LoVo (cell line): ENCODE data around the gene NSG1.
"Not testable (repeated sequence)": the region's sequence is repeated elsewhere in the genome, so short reads cannot be mapped to it uniquely, and the experiment has no call there.

Experiments
- DNase-seq: peaks from one replicate; pipeline ENCODE4 v3.0.0-alpha.2; 2016; ENCODE audit warnings: low spot score

The NSG1 gene, protein sequence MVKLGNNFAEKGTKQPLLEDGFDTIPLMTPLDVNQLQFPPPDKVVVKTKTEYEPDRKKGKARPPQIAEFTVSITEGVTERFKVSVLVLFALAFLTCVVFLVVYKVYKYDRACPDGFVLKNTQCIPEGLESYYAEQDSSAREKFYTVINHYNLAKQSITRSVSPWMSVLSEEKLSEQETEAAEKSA

DNA sequence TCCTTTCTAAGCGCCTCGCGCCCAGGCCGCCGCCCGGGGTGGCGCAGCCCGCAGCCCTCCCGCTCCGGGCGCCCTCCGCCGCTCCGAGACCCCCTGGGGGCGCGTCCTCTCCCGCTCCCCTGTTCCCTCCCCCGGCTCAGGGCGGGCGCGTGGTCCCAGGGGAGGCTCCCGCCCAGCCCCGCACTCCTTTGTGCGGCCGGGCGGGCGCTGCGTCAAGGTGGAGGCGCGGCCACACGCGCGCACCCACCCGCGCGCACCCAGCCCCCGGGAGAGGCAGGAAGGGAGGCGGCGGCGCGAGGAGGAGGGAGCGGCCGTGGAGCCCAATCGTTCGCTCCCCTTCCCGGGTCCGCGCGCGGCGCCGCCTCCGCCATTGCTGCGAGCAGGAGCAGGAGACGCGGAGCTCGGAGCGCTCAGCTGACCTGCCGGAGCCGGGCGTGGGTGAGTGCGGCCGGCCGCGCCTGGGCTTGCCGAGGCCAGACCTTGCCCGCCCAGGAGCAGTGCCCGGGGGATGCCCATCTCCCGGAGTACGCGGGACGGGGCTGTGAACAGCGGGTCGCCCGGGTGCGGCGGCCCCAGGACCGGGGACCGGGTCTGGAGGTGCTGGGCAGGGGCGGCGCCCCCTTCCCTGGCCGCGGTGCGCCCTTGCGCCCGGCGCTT is at the start of gene NSG1:
Gene NSG1 (plus strand): TSS at position 367 of the 657 bp plus-strand sequence. CDS start 528 bp downstream, outside the sequence.
- DNase-seq = no peak

DNA sequence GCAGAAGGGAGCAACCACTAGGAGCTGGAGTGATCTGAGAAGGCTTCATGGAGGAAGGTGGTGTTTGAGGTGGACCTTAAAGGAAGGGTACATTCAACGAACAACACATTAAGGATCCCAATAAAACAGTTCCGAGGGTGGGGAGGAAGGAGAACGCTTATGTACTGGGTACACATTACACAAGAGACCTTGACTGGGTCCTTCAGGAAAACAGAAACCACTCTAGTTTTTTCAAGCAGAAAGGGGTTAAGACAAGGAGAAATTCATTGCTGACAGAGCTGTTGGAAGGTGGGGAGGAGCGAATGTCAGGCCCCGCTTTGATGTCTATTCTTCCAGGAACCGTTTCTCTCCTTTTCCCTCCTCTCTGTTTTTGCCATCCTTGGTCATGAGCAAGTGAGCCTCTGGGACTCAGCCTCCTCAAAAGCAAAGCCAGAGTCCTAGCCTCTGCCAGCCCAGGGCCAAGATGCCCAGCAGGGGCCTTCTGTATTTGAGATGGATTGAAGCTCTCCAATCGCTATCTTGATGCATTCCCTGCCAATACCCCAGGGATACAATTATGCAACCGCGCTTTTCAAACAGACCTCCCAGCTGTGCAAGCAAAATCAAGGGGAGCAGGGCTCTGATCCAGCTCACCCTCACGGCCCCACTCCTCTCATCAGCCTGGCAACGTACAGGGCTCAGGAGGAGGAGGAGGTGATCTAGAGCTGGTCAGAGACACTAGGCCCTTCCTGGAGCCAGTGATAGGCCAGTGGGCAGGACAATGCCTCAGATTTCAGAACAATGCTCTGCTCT is 48.5 kb upstream of the NSG1 start:
- no peak for DNase-seq

DNA sequence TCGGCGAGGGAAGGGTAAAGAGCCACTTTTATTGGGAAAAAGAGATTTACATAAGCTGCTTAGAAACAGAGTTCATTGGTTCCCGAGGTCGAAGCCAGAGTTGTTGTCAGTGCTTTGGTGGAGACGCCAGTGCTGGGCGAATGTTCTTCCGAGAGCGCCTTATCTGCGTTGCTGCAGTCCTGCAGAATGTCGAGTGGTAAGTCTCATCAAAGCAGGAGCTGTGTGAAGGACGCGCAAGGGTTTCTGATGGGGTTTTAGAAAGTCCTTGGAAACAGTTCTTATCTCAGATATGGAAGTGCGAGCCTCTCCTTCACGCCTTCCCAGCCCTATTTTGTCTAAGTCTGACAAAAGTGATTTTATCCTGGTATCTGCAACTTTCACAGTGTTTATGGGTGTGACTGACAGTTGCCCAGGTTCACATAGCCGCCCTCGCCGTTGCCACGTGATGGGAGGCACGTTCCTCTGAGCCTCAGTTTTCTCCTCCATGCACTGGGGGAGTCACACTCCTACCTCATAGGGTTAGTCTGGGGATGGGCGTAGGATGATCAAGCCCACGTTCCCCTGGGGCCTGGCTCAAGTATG is 47.3 kb upstream of the NSG1 start:
- no peak for DNase-seq

DNA sequence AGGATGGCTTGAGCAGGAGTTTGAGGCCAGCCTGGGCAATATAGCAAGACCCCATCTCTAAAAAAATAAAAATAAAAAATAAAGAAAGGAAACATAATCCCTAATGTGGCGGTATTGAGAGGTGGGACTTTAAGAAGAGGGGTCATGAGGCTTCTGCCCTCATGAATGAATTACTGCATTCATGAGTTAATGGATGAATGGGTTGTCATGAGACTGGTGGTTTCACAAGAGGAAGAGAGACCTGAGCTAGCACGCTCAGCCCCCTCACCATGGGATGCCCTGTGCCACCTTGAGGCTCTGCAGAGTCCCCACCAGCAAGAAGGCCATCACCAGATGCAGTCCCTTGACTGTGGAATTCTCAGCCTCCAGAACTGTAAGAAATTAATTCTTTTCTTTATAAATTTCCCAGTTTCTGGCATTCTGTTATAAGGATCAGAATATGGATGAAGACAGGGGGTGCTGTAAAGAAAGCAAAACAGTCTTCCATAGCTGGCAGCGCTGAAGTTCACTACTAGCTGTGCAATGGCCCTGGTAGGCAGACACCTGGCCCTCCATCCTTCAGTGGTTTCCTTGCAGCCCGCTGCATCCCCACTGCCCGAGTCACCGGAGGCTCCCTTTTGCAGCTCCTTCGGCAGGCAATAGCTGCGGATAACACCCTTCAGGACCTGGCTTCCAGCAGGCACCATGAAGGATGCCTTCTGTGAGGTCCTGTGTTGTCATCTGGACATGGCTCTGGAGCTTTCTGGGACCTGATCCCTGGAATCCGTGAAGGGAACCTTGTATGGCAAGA is 44.8 kb upstream of the NSG1 start:
- DNase-seq = no peak

DNA sequence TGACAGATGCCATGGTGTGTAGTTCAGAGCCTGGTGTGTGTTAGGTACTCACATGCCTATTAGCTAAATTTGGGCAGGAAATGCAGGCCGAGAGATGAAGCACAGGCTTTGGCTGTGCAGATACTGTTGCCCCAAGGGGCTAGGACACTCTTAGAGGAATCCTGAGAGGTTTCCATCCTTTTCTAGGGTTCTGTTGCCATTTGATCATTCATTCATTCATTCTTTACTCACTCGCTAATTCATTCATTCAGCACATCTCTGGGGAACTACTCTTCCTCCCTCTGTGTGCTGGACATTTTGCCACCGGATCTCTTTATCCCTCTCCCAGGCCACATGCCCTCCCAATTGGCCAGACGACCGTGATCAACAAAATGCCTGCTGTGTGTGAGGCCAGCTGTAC is 43.9 kb upstream of the NSG1 start:
- no peak for DNase-seq

DNA sequence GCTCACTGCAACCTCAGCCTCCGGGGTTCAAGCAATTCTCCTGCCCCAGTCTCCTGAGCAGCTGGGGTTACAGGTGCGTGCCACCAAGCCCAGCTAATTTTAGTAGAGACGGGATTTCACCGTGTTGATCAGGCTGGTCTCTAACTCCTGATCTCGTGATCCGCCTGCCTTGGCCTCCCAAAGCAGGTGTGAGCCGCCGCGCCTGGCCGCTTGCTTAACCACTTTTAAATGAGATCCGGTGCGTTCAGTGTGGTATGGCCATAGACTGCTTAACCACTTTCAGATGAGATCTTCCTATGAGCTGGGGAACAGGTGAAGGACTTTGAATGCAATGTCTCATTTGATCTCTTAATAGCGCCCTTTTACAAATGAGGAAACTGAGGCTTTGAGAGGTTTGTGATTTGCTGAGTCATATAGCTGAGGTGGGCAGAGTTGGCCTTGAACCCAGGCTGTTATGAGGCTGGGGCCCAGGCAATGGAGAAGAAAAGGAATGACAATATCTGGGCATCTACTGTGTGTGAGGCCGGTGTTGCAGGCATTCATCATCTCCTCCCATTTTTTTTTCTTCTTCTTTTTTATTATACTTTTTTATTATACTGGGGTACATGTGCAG is 41.9 kb upstream of the NSG1 start:
- no peak for DNase-seq

DNA sequence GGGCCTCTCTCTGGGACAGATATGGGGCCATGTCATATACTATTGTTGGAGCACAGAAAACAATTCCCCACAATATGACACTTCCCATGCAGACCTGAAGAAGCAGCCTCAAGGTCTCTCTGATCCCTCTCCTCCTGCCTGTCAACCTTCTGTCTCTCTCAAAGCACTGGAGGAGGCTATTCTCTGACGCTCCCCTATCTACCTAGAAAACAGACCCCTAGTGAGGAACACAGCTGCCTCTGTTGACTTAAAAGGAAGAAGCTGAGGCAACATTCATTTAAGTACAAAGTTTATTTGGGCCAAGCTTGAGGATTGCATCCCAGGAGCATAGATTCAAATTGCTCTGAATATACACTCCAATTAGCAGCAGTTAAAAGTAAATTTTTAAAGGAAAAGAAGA is 39.3 kb upstream of the NSG1 start:
- no peak for DNase-seq

DNA sequence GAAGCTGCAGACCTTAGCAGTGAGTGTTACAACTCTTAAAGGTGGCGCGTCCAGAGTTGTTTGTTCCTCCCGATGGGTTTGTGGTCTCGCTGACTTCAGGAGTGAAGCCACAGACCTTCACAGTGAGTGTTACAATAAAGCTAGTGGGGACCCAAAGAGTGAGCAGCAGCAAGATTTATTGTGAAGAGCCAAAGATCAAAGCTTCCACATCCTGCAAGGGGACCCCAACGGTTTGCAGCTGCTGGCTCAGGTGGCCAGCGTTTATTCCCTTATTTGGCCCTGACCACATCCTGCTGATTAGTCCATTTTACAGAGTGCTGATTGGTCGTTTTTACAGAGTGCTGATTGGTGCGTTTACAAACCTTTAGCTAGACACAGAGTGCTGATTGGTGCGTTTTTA is 38.3 kb upstream of the NSG1 start:
- not testable (repeated sequence) for DNase-seq

DNA sequence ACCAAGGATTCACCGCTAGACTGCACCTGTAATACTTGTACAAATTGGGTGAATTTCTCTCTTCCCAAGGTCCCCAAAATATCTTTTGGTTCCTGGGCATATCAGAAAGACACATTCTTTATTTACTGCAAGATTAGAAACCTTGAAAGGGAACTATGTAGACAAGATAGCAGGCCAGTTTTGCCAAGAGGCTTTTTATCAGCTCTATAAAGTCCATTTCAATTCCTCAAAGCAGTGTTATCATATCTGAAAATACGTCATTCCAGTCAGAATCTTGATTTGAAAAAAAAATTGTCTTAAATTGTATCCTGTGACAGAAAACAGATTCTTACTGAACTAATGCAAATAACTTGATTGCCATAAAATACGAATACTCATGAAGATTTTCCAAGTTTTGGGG is 37.0 kb upstream of the NSG1 start:
- DNase-seq = no peak

DNA sequence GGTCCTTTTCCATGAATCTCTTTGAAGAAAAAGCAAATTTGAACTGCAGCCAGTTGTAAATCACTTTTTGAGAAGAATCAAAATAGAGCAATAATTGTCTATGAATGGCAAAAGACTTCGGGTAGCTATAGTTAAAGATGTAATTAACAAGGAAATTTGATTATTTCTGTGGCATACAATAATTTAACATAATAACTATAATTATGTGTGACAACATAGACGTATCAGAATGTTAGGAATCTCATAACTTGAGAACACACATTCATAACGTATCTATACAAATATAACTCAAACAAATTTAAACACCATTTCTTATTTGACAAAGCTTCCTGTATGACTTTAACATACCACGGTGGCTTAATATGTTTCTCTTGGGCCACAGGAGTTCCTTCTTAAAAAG is 36.0 kb upstream of the NSG1 start:
- no peak for DNase-seq

DNA sequence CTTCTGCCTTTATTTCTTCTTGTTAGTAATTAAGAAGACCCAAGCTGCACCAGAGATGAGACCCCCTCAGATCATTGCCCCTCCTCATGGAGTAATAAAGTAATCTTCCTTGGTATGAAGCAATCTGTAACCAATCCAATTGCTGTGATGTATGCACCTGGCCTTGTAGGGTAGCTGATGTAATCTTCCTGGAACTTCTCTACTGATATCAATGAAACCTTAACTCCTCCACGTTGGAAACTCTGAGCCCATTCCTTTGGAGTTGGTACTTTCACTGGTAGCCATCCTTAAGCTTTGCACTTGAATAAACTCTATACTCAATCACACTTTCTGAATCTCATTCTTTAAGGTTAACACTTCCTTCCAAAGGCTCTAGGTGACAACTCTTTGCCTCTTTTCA is 31.6 kb upstream of the NSG1 start:
- no peak for DNase-seq

DNA sequence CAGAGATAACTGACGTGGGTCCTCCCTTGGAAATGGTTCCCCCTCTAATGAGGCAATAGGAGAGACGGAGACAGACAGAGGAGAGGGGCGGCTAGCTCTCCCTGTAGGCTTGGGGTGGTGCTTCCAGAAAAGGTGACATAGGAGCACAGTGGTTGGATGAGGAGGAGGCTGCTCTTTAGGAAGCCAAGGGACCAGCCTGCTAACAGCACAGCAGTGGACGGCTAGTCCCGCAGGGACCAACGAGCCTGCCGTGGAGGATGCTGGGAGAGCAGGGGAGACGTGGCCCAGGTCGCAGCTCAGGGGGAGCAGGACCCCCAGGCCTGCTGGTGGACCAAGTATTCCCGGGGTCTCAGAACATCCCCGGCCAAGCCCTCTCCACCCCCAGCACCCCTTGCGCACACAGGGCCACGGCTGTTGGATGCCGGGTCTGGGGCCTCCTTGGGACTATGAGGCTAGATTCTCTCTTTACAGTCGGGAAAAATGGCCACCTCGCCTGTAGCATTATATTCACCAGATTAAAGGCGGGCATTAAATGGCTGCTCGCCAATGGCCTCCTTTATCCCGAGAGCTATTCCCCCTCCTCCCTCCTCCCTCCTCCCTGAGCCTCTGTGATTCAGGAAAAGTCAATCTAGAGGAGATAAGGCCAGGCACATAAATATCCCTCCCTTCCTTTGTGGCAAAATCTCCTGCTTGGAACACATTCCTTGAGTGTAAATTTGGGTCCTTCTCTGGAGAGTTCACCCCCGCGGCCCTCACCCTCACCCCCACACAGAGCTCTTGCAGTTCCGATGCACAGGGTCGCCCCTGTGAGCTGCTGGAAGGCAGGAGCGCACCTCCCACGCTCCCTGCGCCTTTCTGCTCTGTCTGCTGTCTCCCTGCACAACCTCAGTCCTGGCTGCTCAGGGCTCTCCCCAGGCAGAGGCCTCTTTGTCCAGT is 30.5 kb upstream of the NSG1 start:
- DNase-seq = no peak

DNA sequence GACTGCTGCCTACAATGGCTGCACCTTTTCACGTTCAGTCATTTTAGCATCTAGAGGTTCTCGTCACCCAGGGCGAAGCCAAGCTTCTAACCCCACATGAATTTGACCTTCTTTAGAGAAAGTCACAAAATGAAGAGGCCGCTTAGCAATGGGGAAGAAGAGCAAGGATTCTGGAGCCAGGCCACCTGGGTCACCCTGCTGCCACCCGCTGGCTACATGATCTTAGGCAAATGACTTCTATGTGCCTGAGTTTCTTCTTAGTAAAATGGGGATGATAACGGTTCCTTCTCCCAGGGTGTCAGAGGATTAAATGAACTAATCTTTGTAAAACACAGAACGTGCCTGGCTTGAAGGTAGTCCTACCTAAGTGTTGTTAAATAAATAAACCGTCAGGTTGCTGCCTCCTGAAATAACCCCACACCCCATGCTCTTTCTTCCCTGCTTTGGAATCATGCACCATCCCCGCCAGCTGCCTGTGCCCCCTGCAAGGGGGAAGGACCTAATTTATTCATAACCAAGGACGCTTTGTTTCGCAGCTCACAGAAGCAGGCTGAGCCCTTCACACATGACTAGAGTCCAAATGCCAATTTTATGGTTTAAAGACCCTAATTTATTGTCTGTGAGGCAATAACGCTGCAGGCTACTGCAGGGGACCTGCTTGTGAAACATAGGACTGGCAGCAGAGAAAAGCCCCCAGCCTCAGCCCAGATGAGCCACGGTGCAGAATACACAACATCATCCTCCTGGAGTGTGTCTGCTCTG is 28.6 kb upstream of the NSG1 start:
- DNase-seq = no peak

DNA sequence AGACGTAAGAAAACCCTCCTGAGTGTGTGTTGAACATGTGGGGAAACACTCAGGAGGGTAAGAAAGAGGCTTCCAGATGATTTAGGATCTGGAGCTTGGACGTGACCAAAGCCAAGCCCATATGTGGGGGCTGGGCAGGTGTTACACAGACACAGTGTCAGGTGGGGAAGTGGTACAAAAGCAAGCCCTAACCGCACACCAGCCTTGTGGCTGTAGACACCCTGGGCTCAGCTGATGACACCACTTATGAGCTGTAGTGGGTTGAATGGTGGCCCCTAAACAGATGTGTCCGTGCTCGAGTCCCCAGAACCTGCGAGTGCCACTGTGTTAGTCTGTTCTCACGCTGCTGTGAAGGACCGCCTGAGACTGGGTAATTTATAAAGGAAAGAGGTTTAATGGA is 25.0 kb upstream of the NSG1 start:
- DNase-seq = no peak

DNA sequence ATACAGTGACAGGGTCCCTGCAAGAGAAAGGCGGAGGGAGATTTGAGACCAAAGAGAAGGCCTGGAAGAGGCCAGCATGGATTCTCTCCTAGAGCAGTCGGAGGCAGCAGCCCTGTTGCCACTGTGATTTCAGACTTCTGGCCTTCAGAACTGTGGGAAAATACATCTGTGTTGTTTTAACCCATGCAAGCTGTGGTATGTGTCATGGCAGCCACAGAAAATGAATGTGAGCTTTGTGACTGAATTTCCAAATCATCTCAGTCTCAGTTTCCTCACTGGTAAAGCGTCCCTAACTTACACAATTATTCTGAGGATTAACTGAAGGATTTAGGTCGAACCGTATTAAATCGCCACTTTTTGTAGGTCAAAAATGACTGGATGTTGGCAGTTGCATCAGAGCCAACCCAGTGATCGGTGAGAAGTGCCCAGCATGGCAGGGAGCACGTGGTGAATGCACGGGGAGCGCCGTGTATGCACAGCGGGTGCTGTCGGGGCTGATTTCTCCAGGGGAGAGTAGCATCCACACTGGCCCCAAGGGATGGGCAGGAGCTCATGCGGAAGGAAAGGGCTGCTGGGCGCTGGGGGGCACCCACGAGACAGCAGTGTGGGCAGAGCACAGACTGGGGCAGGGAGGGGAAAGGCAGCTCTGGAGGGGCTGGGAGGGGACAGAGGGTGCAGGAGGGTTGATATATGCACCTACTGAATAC is 23.8 kb upstream of the NSG1 start:
- no peak for DNase-seq

DNA sequence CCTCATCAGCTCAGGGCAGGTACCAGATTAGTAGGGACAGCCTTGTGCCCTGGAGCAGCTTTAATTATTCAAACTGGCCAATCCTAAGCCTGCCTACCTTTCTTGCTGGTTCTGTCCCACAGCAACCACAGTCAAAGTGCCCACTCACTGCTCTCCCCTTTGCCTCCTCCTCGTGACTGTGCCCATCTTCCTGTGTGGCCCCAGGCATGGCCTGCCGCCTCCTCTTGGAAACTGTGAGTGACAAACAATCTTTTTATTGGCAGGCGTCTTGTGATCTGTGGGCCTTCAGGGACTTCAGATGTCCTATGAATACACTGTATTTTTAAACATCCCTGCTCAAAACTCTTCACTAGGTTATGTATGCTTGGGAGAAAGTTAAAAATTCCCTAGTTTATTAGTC is 22.8 kb upstream of the NSG1 start:
- no peak for DNase-seq

DNA sequence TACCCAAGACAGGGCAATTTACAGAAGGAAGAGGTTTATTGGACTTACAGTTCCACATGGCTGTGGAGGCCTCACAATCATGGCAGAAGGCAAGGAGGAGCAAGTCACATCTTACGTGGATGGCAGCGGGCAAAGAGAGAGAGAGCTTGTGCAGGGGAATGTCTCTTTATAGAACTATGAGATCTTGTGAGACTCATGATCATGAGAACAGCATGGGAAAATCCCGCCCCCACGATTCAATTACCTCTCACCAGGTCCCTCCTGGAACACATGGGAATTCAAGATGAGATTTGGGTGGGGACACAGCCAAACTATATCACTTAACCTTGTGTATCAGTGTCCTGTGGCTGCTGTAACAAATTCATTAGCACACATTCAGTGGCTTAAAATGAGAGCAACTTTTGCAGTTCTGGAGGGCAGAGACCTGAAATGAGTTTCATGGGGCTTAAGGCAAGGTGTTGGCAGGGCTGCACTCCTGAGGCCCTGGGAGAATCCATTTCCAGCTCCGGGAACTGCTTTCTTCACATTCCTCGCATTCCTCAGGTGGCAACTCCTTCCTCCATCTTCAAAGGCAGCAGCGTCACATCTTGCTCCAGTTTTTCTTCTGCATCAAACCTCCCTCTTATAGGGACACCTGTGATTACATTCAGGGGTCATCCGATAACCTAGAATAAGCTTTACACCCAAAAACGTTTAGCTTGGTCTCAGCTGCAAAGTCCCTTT is 22.3 kb upstream of the NSG1 start:
- no peak for DNase-seq

DNA sequence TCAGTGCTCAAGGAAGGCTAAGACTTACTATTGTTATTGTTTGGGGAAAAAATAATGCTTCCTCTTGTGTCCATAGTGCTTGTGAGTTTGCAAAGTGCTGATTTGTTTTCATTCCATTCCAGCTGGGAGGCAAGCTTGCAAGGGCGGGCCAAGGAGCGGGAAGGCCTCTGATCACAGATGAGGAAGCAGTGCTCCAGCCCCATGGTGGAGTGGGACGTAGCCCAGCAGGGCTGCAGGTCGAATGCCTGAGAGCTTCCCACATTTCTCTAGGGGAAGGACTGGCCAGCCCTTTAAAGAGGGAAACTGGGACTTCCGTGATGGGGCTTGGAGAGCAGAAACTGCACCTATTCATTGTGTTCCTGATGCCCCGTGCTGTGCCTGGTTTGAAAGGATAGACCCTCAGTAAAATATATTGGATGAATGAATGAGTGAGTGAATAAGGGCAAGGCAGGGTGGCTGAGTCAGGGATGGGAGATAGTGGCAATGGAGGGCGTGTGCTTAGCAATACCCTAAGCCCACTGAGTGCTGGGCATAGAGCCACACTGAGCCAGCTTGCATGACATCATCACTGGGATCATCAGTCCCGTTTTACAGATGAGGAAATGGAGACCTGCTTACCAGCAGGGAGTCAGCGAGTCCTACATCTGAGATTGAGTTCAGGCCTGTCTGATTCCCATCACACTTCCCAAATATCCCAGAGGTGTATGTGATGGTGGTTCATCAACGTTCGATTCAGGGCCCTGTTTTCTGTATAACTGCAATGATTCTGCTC is 17.9 kb upstream of the NSG1 start:
- no peak for DNase-seq
